A549 (cell line): Measurements from ENCODE around the gene REXO5.

Experiments used
- CTCF ChIP-seq: fragments of >200 bp; sonication (Bioruptor Twin); formaldehyde crosslinking; IDR thresholded peaks from 3 replicates; pipeline ENCODE4 v1.5.1; 2016
- ZNF302 ChIP-seq: fragments of 250-450 bp; sonication (Bioruptor Pico); IDR thresholded peaks from 2 replicates; pipeline ENCODE4 v1.9.0; 2021; ENCODE audit warnings: inconsistent platforms, mild to moderate bottlenecking, moderate library complexity

GRCh38 chr16:20807862-20808261, 1.5 kb downstream of the REXO5 start:
- TF ChIP-seq ZNF302 (CRISPR knock-in tag) (no peak), CTCF (no peak)
